HG03095 (cell line): Measurements from ENCODE around the gene KLHL1.

Experiments
- ATAC-seq: cut with Tn5 transposase; IDR thresholded peaks from one replicate; pipeline ENCODE4 v1.9.1; 2021; ENCODE audit warnings: moderate library complexity; ENCODE audit not compliant: unreplicated experiment

Gene KLHL1

DNA sequence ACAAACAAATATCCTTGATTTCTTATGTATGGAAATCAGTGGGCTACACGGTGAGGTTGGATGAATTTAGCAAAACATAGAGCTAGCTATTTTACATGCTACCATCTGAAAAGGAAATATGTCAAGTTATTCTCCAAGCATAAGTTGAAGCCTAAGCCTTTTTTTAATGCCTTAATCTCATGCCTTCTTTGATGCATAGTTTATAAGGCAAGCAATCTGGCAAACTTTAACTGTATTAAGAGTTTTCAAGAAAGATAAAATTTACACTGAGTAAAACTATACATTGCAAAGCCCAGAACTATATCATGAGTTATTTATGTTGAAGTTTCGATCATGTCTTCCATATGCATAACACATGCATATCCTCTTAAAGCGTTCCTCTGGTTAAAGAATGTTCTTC lies 85.6 kb downstream of the KLHL1 start:
- ATAC-seq: no peak

DNA sequence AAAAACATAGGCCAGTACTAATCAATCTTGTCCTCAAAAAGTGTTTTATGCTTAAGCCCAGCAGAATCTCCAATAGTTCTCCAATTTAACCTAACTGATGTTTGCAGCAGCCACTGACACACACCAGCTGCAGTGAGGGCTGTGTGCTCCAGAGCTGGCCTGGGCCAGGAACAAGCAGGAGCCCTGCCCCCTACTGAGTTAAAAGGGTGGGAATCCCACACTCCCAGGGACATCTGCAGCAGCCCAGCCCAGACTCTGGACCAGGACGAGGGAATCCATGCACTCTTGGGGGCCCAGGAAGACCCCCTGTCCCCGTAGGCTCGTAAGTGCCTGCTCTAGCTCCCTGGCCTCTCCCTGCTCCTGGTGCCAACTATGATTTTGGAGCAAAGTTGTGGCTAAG lies 92.1 kb downstream of the KLHL1 start:
- no peak for ATAC-seq

DNA sequence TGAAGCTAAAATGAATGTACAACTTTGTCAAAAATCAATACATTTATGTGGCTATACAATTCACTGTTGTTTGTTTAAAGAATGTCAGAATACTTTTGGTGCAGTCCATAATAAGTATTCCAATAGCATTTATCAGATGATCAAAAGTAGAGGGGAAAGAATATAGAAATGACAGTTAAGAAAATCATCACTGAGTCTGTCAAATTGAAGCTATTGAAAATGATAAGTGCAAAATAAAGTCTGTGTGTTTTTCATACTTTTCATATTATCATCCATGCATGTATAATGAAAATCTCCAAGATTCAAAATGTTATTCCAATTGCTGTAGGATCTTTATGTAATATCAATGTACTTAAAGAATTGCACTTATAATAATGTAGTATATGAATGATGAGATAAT lies 93.9 kb downstream of the KLHL1 start:
- ATAC-seq: no peak

DNA sequence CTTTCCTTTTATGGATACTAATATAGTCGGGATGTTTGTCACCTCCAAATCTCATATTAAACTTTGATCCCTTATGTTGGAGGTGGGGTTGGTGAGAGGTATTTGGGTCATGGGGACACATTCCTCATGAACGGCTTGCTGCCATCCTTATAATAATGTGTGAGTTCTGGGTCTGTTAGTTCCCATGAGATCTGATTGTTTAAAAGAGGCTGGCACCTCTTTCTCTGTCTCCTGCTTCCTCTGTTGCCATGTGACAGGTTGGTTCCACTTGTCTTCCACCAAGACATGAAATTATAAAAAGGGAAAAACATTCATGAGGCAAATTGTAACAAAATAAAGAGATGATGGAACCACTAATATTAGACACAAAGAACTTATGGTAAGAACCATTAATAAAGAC lies 108.4 kb downstream of the KLHL1 start:
- ATAC-seq: no peak

DNA sequence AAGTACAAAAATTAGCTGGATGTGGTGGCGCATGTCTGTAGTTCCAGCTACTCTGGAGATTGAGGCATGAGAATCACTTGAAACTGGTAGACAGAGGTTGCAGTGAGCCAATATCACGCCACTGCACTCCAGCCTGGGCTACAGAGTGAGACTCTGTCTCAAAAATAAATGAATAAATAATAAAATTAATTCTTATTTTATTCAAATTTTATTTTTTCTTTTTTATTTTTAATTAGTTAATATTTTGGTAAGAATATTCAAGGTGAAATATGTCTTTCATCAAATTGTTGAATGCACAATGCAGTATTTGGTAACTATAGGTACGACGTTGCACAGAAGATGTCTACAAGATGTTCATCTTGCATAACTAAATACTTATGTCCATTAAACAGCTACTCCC lies 111.2 kb downstream of the KLHL1 start:
- ATAC-seq: no peak

DNA sequence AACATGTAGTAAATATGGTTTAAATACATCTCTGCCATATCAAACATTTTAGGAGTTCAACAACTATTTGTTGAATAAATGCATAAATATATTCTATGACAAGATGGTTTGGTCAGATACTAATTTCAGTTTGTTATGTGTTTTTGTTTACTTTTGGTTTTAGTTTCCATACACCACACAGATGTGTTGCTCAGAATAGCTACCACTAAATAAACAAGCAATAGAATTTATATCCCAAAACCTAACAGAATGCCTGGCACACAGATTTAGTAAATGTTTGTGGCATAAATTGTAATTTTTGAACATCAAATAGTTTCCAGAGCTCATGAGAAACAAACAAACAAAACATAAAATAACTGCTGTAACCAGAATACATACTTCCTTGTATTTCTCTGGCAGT lies 127.5 kb downstream of the KLHL1 start:
- no peak for ATAC-seq

DNA sequence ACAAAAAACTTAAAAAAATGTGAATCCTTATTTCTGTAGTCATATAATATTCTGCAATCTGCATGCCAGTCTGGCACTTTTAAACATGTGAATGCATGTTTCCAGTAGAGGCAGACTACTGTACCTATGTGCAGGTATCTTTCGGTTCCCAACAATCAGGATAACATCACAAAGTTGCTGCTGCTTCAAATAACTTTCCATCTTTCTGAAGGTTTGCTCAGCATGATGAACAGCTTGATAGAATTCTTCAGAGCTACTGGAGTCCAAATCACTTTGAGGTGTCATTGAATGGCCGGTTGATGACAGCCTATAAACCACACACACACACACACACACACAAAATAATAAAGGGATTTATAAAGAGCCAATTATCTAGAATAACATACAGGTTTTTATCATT lies 132.8 kb downstream of the KLHL1 start:
- no peak for ATAC-seq

DNA sequence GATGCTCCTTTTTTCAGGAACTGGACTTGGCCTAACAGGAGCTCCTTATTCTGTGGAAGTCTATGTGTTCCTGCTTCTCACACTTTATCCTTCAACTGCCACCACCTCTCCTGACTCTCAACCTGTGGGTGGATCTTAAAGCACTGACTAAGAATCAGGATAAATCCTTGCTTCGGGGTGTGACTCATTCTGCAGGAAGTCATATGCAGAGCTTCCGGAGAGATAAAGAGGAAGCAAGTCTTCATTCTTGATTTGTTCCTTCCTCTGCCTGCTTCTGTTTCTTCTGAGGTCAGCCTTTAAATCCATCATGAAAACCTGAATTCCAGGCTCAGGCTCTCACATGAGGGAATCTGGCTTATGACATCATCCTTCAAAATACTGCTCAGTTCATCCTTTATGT lies 137.7 kb downstream of the KLHL1 start:
- no peak for ATAC-seq

DNA sequence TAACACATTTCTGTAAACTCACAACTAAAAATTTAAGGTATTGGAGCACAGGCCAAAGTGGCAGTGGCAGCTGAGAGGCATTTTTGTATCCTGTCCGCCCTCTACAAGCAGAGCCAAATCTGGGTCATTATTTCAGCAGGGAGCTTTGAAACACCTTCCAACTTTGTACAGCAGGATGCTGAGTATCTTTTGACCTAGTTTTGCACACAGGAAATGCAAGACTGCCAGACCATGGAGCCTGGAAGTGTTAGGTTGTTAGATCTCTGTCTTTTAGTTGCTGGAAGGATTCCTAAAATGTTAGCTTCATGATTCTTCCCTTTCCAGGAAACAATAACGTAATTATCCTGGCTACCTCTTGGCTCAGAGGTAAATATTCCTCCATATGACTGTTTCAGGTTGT lies 149.2 kb downstream of the KLHL1 start:
- no peak for ATAC-seq

DNA sequence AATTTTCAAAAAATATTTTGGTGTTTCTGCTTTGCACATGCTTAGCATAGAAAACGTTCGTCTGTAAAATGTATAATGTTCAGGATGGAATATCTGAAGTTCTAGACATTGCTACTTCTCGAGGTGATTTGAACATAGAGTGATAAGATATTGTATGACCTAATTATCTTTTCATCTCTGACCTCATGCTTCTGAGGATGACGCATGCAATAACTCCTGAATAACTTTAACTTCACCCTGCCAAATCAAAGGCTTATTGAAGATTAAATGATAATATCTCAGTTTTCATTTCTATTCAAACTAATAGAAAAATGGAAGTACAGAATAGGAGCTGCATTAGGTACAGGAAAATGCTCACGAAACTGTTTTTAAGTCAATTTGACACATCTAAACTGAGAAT lies 151.4 kb downstream of the KLHL1 start:
- no peak for ATAC-seq

DNA sequence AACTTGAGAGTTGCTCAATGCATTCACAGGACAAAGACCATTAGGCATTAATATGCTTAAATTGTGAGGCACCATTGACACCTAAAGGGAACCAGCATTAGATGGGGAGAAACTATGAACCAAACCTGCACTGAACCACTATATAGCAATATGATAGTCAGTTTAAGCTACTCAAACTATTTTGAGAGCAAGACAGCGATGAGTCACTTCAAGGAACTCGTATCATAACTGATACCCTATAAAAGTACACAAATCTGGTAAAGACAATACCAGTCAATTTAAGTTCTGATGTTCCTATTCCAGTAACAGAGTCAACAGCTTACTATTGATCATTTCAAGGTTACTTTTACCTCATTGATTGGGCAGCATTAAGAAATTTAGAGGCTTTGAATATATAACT lies 151.9 kb downstream of the KLHL1 start:
- no peak for ATAC-seq

DNA sequence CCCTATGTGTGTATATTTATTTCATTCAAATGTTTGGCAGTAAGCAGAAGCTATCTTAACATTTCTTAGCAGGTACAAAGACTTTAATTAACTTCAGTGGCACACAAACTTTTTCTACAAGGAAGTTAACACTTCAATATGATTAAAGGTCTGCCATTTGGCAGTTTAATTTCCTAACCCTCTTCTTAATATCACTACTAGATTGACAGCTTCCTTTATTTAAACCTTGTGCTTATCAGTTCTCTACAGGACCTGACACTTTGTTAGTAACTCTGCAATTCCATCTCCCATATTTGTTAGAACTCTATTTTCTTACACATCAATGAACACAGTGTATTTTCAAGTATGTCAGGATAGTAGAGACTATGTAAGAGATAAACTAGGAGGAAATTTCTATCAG lies 153.0 kb downstream of the KLHL1 start:
- no peak for ATAC-seq

DNA sequence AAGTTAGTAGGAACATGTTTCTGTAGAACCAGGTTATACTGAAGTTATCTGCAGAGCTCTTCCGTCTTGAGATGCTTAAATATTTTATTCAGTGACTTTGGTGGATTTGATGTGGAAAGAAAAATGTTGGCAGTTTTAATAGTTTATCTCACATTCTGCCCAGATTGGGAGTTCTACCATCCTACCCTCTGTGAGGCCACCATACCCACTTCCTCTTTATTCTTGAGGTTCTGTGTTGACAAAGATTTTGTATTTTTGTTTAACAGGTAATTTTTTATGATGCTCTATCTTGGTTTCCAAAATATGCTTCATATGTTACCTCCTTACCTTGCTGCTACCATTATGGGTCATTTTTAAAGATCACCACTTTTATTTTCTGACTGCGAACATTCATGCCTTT lies 156.8 kb downstream of the KLHL1 start:
- no peak for ATAC-seq

DNA sequence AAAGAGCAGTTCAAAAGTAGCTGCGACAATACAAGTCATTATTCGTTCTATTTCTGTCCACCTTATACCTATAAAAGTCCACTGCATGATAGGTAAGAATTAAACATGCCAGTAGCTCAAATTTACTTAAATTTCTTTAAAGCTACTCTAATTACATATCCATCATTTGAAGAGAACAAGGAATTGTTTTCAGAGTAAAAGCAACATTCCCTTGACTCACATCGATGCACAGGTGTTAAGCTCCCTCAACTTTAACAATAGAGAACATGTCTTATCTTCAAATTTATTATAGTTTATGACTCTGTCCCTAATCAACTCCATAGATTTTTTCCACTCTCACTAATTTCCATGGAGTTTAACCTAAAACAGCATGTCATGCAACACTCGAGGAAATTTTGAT lies 158.1 kb downstream of the KLHL1 start:
- ATAC-seq: no peak

DNA sequence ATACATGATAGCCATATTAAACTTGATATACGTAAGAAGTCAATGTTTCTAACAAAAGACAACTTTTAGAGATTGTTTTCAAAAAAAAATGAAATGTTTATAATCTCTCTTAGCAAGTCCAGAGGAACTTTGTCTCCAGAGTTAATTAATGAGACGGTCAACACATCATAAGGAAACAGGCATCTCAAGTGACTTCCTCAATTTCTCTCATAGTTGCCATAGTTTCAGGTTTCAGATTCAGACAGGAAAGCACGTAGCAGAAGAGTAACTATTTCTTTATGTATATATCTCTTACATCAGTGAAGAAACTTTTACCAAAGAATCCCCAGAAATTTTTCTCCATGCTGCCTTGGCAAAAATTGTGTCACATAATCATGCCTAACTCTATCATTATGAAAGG lies 160.2 kb downstream of the KLHL1 start:
- ATAC-seq: peak; percentile 98

DNA sequence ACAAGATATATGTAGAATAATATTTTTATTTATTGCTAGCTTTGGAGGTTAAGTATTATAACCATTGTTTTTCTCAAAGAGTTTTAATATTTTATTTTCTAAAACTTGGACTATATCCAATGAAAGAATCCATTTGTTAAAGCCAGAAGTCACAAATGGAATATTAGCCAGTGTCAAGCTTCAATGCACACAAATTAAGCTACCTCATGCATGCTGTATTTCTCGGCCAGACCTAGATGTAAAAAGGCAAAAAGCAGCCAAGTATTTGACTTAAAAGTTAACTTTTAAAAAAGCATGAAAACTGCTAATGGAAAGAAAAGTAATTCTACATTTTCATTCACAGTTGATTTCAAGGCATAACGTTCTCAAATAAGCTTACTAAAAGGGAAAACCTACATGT lies 160.7 kb downstream of the KLHL1 start:
- ATAC-seq: no peak

DNA sequence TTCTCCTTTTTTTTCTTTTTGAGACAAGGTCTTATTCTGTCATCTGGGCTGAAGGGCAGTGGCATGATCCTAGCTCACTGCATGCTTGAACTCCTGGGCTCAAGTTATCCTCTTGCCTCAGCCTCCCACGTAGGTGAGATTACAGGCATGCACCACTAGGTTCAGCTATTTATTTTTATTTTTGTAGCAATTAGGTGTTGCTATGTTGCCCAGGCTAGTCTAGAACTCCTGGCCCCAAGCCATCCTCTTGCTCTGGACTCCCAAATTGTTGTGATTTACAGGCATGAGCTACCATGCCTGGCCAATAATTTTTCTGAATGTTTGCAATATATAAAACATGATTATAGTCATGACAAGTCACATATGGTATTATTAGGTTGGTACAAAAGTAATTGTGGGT lies 161.7 kb downstream of the KLHL1 start:
- no peak for ATAC-seq

DNA sequence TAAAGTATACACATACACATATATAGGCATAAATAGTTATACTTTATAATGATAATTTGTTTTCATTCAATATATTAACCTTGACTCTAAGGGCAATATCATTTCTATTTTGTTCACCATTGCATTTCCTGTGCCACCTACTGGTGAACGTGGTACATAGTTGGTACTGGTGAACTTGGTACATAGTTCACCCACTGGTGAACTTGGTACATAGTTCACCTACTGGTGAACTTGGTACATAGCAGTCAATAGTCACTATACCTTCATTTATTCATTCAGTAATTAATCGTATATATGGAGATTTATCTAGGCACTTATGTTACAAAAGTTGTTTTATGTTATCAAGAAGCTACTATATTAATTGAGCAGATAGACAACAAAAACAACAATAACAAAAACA lies 173.2 kb downstream of the KLHL1 start:
- ATAC-seq: peak; percentile 65

DNA sequence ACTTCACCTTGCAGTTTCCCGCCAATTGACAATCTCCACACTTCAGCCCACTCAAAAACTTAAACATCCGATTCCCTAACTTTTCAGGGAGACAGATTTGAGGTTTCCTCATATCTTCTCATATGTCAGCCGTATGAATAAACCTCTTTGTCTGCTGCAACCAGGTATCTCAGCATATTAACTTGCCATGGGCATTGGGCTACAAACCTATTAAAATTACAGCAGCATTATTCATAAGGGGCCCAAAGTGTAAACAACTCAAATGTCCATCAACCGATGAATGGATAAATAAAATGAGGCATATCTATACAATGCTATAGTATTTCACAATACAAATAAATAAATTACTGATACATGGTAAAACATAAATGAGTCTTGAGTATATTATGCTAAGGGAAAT lies 180.0 kb downstream of the KLHL1 start:
- no peak for ATAC-seq

DNA sequence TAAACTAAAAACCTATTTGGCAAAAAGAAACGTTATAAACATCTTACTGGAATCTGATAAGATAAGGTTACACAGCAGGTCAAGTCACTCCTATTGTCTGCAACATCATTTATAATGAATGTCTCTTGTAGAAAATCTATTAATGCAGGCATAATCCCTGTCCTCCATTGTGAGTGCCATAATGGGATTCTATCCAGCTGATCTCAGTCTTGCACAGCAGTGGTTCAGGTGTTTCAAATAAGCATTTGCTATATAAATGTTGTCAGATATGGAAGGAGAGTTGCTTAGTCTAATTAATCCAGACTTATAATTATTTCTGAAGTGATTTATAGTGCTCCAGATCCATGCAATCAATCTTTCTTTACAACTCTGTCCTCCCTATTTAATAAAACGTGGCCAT lies 187.1 kb downstream of the KLHL1 start:
- no peak for ATAC-seq

DNA sequence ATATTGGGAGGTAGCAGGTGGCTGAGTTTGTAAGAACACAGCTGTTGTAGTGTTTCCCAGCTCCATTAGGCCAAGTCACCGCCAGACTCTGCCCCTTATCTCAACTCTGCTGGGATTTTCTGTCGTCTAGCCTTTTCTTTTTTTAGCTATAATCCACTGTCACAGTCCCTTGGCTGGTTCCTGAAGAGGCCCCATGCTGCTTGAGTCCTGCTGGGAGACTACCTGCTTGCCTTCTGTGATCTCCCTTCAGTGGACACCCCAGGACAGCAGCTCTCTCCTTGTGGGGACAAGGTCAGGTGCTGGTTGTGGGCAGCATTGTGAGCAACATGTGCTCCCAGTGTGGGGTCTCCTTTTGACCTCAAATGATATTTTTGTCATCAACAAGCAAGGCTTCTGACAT lies 195.6 kb downstream of the KLHL1 start:
- ATAC-seq: no peak

DNA sequence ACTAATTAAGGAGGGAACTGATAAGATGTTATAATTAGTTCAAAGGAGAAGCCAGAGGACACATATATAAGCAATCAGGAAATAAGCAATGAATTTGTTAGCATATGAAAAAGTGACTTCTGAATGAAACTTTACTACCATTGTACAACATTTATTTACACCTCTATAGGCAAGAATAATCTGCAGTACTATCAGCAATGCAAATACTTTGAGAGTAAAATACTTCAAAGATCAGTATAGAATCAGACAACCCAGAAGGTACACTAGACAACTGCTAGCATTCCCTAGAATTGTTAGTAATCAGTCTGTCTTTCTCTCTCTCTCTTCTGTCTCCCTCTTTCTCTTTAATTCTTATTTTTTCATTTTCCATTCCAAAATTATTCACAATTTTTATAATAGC lies 197.5 kb downstream of the KLHL1 start:
- ATAC-seq: no peak

DNA sequence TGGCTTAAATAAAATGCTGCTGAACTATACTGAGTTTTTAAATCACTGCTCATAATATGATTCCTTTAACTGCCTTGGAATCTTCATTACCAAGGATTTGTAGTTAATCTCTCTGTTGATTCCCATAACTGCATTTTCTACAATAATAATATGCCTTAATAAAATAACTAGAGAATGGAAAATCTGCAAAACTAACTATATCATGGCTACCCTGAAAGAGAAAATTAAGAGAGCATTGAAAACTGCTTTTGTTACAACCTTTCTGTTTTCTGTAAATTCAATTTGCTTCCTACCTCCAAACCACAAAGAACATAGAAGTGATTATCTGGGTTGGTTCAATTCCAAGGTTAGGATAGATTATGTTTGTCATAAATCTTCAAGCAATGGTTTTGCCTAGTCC lies 203.5 kb downstream of the KLHL1 start:
- ATAC-seq: no peak

DNA sequence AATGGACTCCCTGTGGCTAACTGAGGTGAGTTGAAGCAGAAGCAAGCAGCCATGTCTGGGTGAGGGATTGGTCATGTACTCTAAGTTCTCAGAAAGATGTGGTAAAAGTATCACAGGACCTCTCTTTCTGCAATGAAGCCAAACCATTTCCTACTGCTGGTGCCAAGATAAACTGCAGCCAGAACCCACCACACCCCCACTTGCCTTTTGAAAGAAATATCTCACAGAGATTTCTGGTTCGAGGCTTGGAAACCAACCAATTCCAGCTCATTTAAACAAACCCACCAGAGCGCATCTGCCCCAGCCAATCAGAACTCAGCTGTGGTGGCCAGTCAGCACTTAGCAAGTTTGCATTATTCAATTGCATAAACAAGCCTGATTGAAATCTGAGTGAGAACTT lies 205.2 kb downstream of the KLHL1 start:
- ATAC-seq: no peak
